ENCODE measurements around the gene GFOD1.

DNA sequence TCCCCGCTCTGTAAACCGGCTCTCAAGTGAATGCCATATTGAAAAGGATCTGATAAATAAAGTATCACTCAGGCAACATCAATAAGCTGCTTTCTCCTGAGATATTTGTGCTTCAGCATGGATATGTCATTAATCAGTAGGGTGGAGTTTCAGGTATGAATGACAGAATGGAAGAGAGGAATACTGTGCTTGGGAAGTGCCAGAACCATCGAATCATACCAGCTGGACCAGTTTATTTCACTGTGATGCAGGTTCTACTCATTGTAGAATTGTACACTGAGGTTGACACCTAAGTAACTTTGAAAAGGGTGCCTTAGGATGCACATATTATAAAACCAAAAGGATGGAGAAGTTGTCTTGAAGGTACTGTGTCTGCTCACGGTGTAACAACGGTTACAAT is 141.2 kb downstream of the GFOD1 start:
- no peak for TF ChIP-seq CREB5 (CRISPR knock-in tag; IDR thresholded peaks at IDR 0.05; ENCODE audit: low read depth)
- no peak for TF ChIP-seq PPARA (CRISPR knock-in tag; IDR thresholded peaks at IDR 0.05; ENCODE audit: borderline replicate concordance)
- TF ChIP-seq, protein P1, sequence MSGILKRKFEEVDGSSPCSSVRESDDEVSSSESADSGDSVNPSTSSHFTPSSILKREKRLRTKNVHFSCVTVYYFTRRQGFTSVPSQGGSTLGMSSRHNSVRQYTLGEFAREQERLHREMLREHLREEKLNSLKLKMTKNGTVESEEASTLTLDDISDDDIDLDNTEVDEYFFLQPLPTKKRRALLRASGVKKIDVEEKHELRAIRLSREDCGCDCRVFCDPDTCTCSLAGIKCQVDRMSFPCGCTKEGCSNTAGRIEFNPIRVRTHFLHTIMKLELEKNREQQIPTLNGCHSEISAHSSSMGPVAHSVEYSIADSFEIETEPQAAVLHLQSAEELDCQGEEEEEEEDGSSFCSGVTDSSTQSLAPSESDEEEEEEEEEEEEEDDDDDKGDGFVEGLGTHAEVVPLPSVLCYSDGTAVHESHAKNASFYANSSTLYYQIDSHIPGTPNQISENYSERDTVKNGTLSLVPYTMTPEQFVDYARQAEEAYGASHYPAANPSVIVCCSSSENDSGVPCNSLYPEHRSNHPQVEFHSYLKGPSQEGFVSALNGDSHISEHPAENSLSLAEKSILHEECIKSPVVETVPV (CRISPR knock-in tag; IDR thresholded peaks at IDR 0.05), result no peak
- TF ChIP-seq TSHZ2 (CRISPR knock-in tag; IDR thresholded peaks at IDR 0.05), result no peak
- TF ChIP-seq OSR1 (CRISPR knock-in tag; IDR thresholded peaks at IDR 0.05), result no peak
- TF ChIP-seq PATZ1 (CRISPR knock-in tag; IDR thresholded peaks at IDR 0.05; ENCODE audit: borderline replicate concordance), result no peak
- no peak for TF ChIP-seq ZFP3 (CRISPR knock-in tag; IDR thresholded peaks at IDR 0.05)
- no peak for TF ChIP-seq ZNF70 (CRISPR knock-in tag; IDR thresholded peaks at IDR 0.05)
- TF ChIP-seq GLIS3 (CRISPR knock-in tag; IDR thresholded peaks at IDR 0.05), result no peak

All from SK-N-SH treated with all-trans-retinoic acid at 6 μM for 48 hours (cell line).